ENCODE data around the gene LRG1.

DNA sequence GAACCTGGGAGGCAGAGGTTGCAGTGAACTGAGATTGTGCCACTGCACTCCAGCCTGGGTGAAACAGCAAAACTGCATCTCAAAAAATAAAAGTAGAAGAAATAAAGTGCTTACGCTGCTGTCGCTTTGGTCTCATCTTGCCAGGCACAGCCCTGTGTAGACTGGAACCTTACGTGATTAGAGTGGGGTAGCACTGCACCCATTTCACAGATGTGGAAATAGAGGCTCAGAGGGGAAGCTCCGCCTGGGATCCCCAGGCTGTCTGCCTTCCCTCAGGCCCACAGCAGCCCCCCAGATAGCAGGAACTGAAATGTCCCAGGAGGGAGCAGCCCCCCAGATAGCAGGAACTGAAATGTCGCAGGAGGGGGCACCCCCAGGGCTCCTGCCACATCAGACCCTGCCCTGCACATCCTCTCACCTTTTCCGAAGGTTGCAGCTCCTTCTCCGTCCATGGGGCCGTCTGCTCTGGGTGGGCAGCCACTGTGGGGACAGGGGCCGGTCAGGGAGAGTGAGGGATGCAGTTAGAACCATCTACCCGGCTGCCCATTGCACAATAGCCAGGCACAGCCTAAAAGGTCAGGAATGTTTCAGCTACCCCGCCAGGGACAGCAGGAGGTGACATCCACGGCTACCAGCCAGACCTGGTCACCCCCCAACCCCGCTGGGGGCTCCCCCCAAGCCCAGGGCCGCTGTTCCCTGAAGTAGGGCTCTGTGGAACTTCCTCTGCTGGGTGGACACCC lies 23.5 kb downstream of the LRG1 start:
- TF ChIP-seq CTCF (IDR thresholded peaks at IDR 0.05) (no peak), ZFX (IDR thresholded peaks at IDR 0.05; ENCODE audit: borderline replicate concordance) (no peak)
